PC-3 (cell line): Measurements from ENCODE around the gene CCL4. TPM values are rescaled to one million over a fixed set of nuclear protein-coding genes. Genes with fewer than 3 reads are reported as not detected.
"Not testable (repeated sequence)": the region's sequence is repeated elsewhere in the genome, so short reads cannot be mapped to it uniquely, and the experiment has no call there.

ENCODE experiments used
- ATAC-seq: fragments of 200-7000 bp; cut with Tn5 transposase; 2 replicates; pipeline ENCODE4 v1.9.1; 2020; ENCODE audit warnings: mild to moderate bottlenecking, moderate library complexity
- BruUV-seq: library from RNA; stranded (reverse); fragments of 400-500 nt; replicated peaks from 2 replicates; lab custom pipeline; 2021; lab: Mats Ljungman, UMichigan
- CTCF ChIA-PET: fragments of 300-600 bp; sonication (Branson Sonifier 250); formaldehyde crosslinking; loops from one replicate; lab custom pipeline; 2022; ENCODE audit warnings: antibody characterized with exemption; lab: Charles Lee
- POLR2A ChIA-PET: fragments of 300-600 bp; sonication (Branson Sonifier 250); formaldehyde crosslinking; loops from one replicate; lab custom pipeline; 2022; ENCODE audit warnings: antibody characterized with exemption; ENCODE audit not compliant: unreplicated experiment; lab: Charles Lee
- DNase-seq: peaks from one replicate; pipeline ENCODE4 v3.0.0-alpha.2; 2015
- H2AFZ ChIP-seq: fragments of 300-600 bp; sonication (generic); 2 replicates; pipeline ENCODE4 v1.6.0; 2016; ENCODE audit warnings: antibody characterized with exemption, low read length
- H3F3A ChIP-seq: fragments of 300-600 bp; sonication (generic); one replicate; pipeline ENCODE4 v1.6.0; 2017; ENCODE audit warnings: antibody characterized with exemption, low read length, control low read depth, mild to moderate bottlenecking; ENCODE audit not compliant: unreplicated experiment
- H3K27ac ChIP-seq: fragments of 300-600 bp; sonication (generic); 2 replicates; pipeline ENCODE4 v1.5.1; 2016; ENCODE audit warnings: mild to moderate bottlenecking, low read length
- H3K27me3 ChIP-seq: fragments of 300-600 bp; sonication (generic); 2 replicates; pipeline ENCODE4 v1.6.1; 2016; ENCODE audit warnings: low read length, mixed read lengths
- H3K36me3 ChIP-seq: fragments of 300-600 bp; sonication (generic); 2 replicates; pipeline ENCODE4 v1.6.1; 2016; ENCODE audit warnings: low read depth, mixed run types, low read length, mixed read lengths
- H3K4me1 ChIP-seq: fragments of 300-600 bp; sonication (generic); 2 replicates; pipeline ENCODE4 v1.5.1; 2016; ENCODE audit warnings: low read length; ENCODE audit not compliant: insufficient read depth
- H3K4me2 ChIP-seq: fragments of 300-600 bp; sonication (generic); 2 replicates; pipeline ENCODE4 v1.6.0; 2016; ENCODE audit warnings: low read length
- H3K4me3 ChIP-seq: fragments of 300-600 bp; sonication (generic); 2 replicates; pipeline ENCODE4 v1.5.1; 2016; ENCODE audit warnings: mild to moderate bottlenecking, low read length, mixed read lengths
- H3K79me2 ChIP-seq: fragments of 300-600 bp; sonication (generic); 2 replicates; pipeline ENCODE4 v1.6.1; 2017; ENCODE audit warnings: low read length, mixed read lengths
- H3K9ac ChIP-seq: fragments of 300-600 bp; sonication (generic); 2 replicates; pipeline ENCODE4 v1.6.0; 2016; ENCODE audit warnings: mild to moderate bottlenecking, low read length
- H3K9me2 ChIP-seq: fragments of 300-600 bp; sonication (generic); replicated peaks from 2 replicates; pipeline ENCODE4 v1.6.1; 2016; ENCODE audit warnings: mixed run types, low read length, mixed read lengths
- H3K9me3 ChIP-seq: fragments of 300-600 bp; sonication (generic); 2 replicates; pipeline ENCODE4 v1.6.1; 2016; ENCODE audit warnings: low read length, mixed read lengths
- H4K20me1 ChIP-seq: fragments of 300-600 bp; sonication (generic); 2 replicates; pipeline ENCODE4 v1.6.1; 2016; ENCODE audit warnings: low read length, mixed read lengths
- CTCF ChIP-seq: fragments of 300-600 bp; sonication (generic); conservative IDR thresholded peaks from 2 replicates; pipeline ENCODE4 v1.5.1; 2017; ENCODE audit warnings: antibody characterized with exemption, low read depth, mild to moderate bottlenecking, low read length
- EZH2 ChIP-seq: fragments of 300-600 bp; sonication (generic); IDR thresholded peaks from one replicate; pipeline ENCODE4 v1.6.1; 2017; ENCODE audit warnings: antibody characterized with exemption, mild to moderate bottlenecking, low read length; ENCODE audit not compliant: unreplicated experiment
- EZH2phosphoT487 ChIP-seq: fragments of 300-600 bp; sonication (generic); IDR thresholded peaks from 2 replicates; pipeline ENCODE4 v1.6.1; 2018; ENCODE audit warnings: mild to moderate bottlenecking, antibody characterized with exemption, low read length, borderline replicate concordance
- intact Hi-C: fragments of 100-400 bp; cut with micrococcal nuclease; formaldehyde crosslinking; loops from 2 replicates; pipeline ENCODE4 v1.9.0; 2023
- total RNA-seq: library from RNA; depleted of rRNA; stranded (reverse); fragments of >200 nt; gene quantifications from 2 replicates; pipeline ENCODE4 v1.2.3, GENCODE V29; 2014

Gene CCL4
- total RNA-seq, 1 experiment from 2014 or later: not detected

- H3K27ac ChIP-seq, H3K9ac ChIP-seq, ATAC-seq, BruUV-seq, H3K4me2 ChIP-seq, H3K9me2 ChIP-seq, H3K4me3 ChIP-seq, H4K20me1 ChIP-seq, H2AFZ ChIP-seq, H3K36me3 ChIP-seq, H3K79me2 ChIP-seq, H3K9me3 ChIP-seq, CTCF ChIA-PET, intact Hi-C loops, DNase-seq, H3K4me1 ChIP-seq, POLR2A ChIA-PET, H3F3A ChIP-seq: not testable (repeated sequence)
- peaks cover 12% of the 10 kb centered on the region for H3K27me3 ChIP-seq
These were observed 21.0 kb upstream of the CCL4 start for GRCh38 chr17:36082482-36083120.

- H3K9me2 ChIP-seq, DNase-seq, H3K9me3 ChIP-seq, H3K4me1 ChIP-seq, H3K4me3 ChIP-seq, POLR2A ChIA-PET, H3K27ac ChIP-seq, CTCF ChIA-PET, H3K79me2 ChIP-seq, H3K36me3 ChIP-seq, H3K9ac ChIP-seq, H3K27me3 ChIP-seq, H4K20me1 ChIP-seq, H3K4me2 ChIP-seq, ATAC-seq, H3F3A ChIP-seq, H2AFZ ChIP-seq, intact Hi-C loops, BruUV-seq: not testable (repeated sequence)
These were observed 19.9 kb upstream of the CCL4 start for GRCh38 chr17:36083691-36084090.

- intact Hi-C loops: no loop called here
- ATAC-seq (no peak), DNase-seq (no peak)
- no peaks in the 10 kb centered on the region for H3K4me1 ChIP-seq
- H3K9ac ChIP-seq: no peak overlapping the region
- H3K27me3 ChIP-seq: peaks cover 9% of the 10 kb centered on the region; the same call in 1 of the 2 replicates
- no peaks in the 10 kb centered on the region for H3K9me3 ChIP-seq
- POLR2A ChIA-PET: interaction anchor here (0.5 kb wide), 1 partner anchor 8 kb away, joined by 8 read pairs; no protein-coding TSS in a partner anchor
- TF ChIP-seq EZH2phosphoT487: no peak
- TF ChIP-seq CTCF: no peak
- no peak for TF ChIP-seq EZH2
- H3K79me2 ChIP-seq: no peaks in the 10 kb centered on the region
- CTCF ChIA-PET: no interaction called here
- no peaks in the 10 kb centered on the region for H3K36me3 ChIP-seq
- no peak overlapping the region for H3K27ac ChIP-seq
- no peaks in the 10 kb centered on the region for H3F3A ChIP-seq
- H3K4me3 ChIP-seq: no peak overlapping the region
- no peak overlapping the region for H2AFZ ChIP-seq
- H4K20me1 ChIP-seq: no peaks in the 10 kb centered on the region
- no TSS peak for BruUV-seq
- H3K9me2 ChIP-seq: no peaks in the 10 kb centered on the region
- no peak overlapping the region for H3K4me2 ChIP-seq
These were observed 17.9 kb upstream of the CCL4 start for GRCh38 chr17:36085765-36086164.

- Histone ChIP-seq H3K4me3 (no peak overlapping the region), H4K20me1 (no peaks in the 10 kb centered on the region), H3K9ac (no peak overlapping the region), H3K4me1 (no peaks in the 10 kb centered on the region), H3K36me3 (no peaks in the 10 kb centered on the region), H3K79me2 (no peaks in the 10 kb centered on the region), H3K9me2 (no peaks in the 10 kb centered on the region), H2AFZ (no peak overlapping the region), H3K27me3 (peaks cover 9% of the 10 kb centered on the region; the same call in 1 of the 2 replicates), H3K9me3 (no peaks in the 10 kb centered on the region), H3K4me2 (no peak overlapping the region), H3K27ac (no peak overlapping the region), H3F3A (no peaks in the 10 kb centered on the region)
- intact Hi-C loops: no loop called here
- ChIA-PET POLR2A (no interaction called here), CTCF (no interaction called here)
- ATAC-seq: no peak
- no TSS peak for BruUV-seq
- TF ChIP-seq CTCF: no peak
- TF ChIP-seq EZH2: no peak
- TF ChIP-seq EZH2phosphoT487: no peak
- no peak for DNase-seq
These were observed 16.8 kb upstream of the CCL4 start for GRCh38 chr17:36086791-36087190.

- H3K4me3 ChIP-seq, H4K20me1 ChIP-seq, BruUV-seq, H3K9me3 ChIP-seq, ATAC-seq, H3K4me2 ChIP-seq, H3K9me2 ChIP-seq, H3K4me1 ChIP-seq, H3K27me3 ChIP-seq, H3F3A ChIP-seq, H3K79me2 ChIP-seq, DNase-seq, H2AFZ ChIP-seq, intact Hi-C loops, POLR2A ChIA-PET, H3K36me3 ChIP-seq, CTCF ChIA-PET, H3K27ac ChIP-seq, H3K9ac ChIP-seq: not testable (repeated sequence)
These were observed 16.2 kb upstream of the CCL4 start for GRCh38 chr17:36087471-36087870.
